Esophagus squamous epithelium (tissue), 5 donors: Measurements from ENCODE around the gene SNX10. TPM values are rescaled to one million over a fixed set of nuclear protein-coding genes. Genes with fewer than 3 reads are reported as not detected.

Experiments used
- DNase-seq: peaks from one replicate; lab custom pipeline; 2025; lab: John Stamatoyannopoulos, UW
- H3K27ac ChIP-seq, 4 donors: fragments of 200-600 bp; sonication (generic); one replicate each; pipeline ENCODE4 v1.5.1; 2016 to 2019; ENCODE audit warnings: mild to moderate bottlenecking in 1 of 4
- H3K27me3 ChIP-seq, 4 donors: fragments of 200-600 bp; sonication (generic); 1 replicate in 3 of 4; 2 replicates in 1 of 4; pipeline versions ENCODE4 v1.5.1 to v1.6.0; 2017 to 2021; ENCODE audit warnings: antibody characterized with exemption in 1 of 4
- H3K36me3 ChIP-seq, 3 donors: fragments of 200-600 bp; sonication (generic); one replicate each; pipeline ENCODE4 v1.5.1; 2016 to 2019
- H3K4me1 ChIP-seq, 3 donors: fragments of 200-600 bp; sonication (generic); one replicate each; pipeline ENCODE4 v1.5.1; 2017 to 2019
- H3K4me3 ChIP-seq, 4 donors: fragments of 200-600 bp; sonication (generic); 1 replicate in 3 of 4; 2 replicates in 1 of 4; pipeline ENCODE4 v1.5.1; 2016 to 2019; ENCODE audit warnings: mild to moderate bottlenecking in 2 of 4, moderate library complexity in 1 of 4
- H3K9me3 ChIP-seq, 3 donors: fragments of 200-600 bp; sonication (generic); one replicate each; pipeline ENCODE4 v1.5.1; 2016 to 2019
- CTCF ChIP-seq, 6 experiments: fragments of 450-650 bp in 4 of 6; fragments of 200-600 bp in 2 of 6; sonication (generic) in 2 of 6; IDR thresholded peaks; one replicate each; pipeline ENCODE4 v1.5.1; 2016 to 2019; ENCODE audit warnings: antibody characterized with exemption in 6 of 6, mild to moderate bottlenecking in 4 of 6, moderate library complexity in 4 of 6
- POLR2A ChIP-seq, 4 donors: fragments of 450-650 bp; IDR thresholded peaks; one replicate each; pipeline ENCODE4 v1.6.1; 2017; ENCODE audit warnings: antibody characterized with exemption in 4 of 4, mild to moderate bottlenecking in 4 of 4, moderate library complexity in 3 of 4
- WGBS, 2 donors: methylation state at CpG; one replicate each; pipeline ENCODE4 v1.1.5; 2018; 5-methylcytosine and 5-hydroxymethylcytosine counted together
- intact Hi-C: fragments of 100-400 bp; cut with DNase I; formaldehyde crosslinking; loops from one replicate; pipeline ENCODE4 v1.15.0; 2022
- total RNA-seq, 4 donors: library from RNA; depleted of rRNA; stranded (reverse); fragments of >200 nt; gene quantifications; one replicate each; pipeline ENCODE4 v1.1.0, GENCODE V29; 2016
- donor health status: DM: yes; HTN: yes; CAD: no.

The SNX10 gene
- total RNA-seq, 4 donors from 2014 or later: 2.7 to 7.4 (median 3.6) TPM; not detected in 1

- TF ChIP-seq POLR2A (IDR thresholded peaks at IDR 0.05) (no peak), CTCF (IDR thresholded peaks at IDR 0.05) (no peak)
- DNase-seq: no peak
- Histone ChIP-seq H3K27me3 (no peaks in the 10 kb centered on the region), H3K36me3 (no peaks in the 10 kb centered on the region), H3K9me3 (no peaks in the 10 kb centered on the region), H3K4me3 (no peak overlapping the region), H3K27ac (no peak overlapping the region), H3K4me1 (peaks cover 0 to 7% (median 0%) of the 10 kb centered on the region in 3 donors)
- intact Hi-C loops: loop anchor here (10.0 kb wide), 1 partner anchor 276 kb away; no protein-coding TSS in a partner anchor
- 60 to 65% methylated on average over 3 of the region's 3 CpGs for WGBS, 2 donors
Observed at GRCh38 chr7:26360650-26361049, 69.0 kb downstream of the SNX10 start.

GRCh38 chr7:26361637-26362036, 70.0 kb downstream of the SNX10 start:
- Histone ChIP-seq H3K4me1 (peaks cover 0 to 7% (median 0%) of the 10 kb centered on the region in 3 donors), H3K9me3 (no peaks in the 10 kb centered on the region), H3K27ac (no peak overlapping the region), H3K4me3 (no peak overlapping the region), H3K27me3 (no peaks in the 10 kb centered on the region), H3K36me3 (no peaks in the 10 kb centered on the region)
- intact Hi-C loops: loop anchor here (10.0 kb wide), 1 partner anchor 277 kb away; no protein-coding TSS in a partner anchor
- no peak for TF ChIP-seq CTCF (IDR thresholded peaks at IDR 0.05)
- no peak for TF ChIP-seq POLR2A (IDR thresholded peaks at IDR 0.05)
- DNase-seq: no peak
- WGBS, 2 donors: 83 to 88% methylated on average over 3 of the region's 3 CpGs

GRCh38 chr7:26363465-26363864, 71.8 kb downstream of the SNX10 start:
- 86 to 88% methylated on average over 7 of the region's 7 CpGs for WGBS, 2 donors
- H3K27ac ChIP-seq: no peak overlapping the region
- no peaks in the 10 kb centered on the region for H3K36me3 ChIP-seq
- DNase-seq: no peak
- no peak overlapping the region for H3K4me3 ChIP-seq
- TF ChIP-seq POLR2A (IDR thresholded peaks at IDR 0.05) (no peak), CTCF (IDR thresholded peaks at IDR 0.05) (no peak)
- intact Hi-C loops: loop anchor here (10.0 kb wide), 1 partner anchor 279 kb away; no protein-coding TSS in a partner anchor
- peaks cover 0 to 4% (median 0%) of the 10 kb centered on the region in 4 donors for H3K27me3 ChIP-seq
- H3K9me3 ChIP-seq: no peaks in the 10 kb centered on the region
- H3K4me1 ChIP-seq: peaks cover 0 to 7% (median 0%) of the 10 kb centered on the region in 3 donors

- TF ChIP-seq CTCF (IDR thresholded peaks at IDR 0.05) (peak; percentile 47 to 90 (median 76)), POLR2A (IDR thresholded peaks at IDR 0.05) (no peak)
- intact Hi-C loops: loop anchor here (5.0 to 10.0 kb wide), 2 partner anchors 280 to 473 kb away; no protein-coding TSS in a partner anchor
Observed at GRCh38 chr7:26365077-26365900, 73.6 kb downstream of the SNX10 start.

GRCh38 chr7:26365901-26366275, 74.2 kb downstream of the SNX10 start:
- peaks cover 0 to 7% (median 0%) of the 10 kb centered on the region in 3 donors for H3K4me1 ChIP-seq
- no peaks in the 10 kb centered on the region for H3K9me3 ChIP-seq
- peaks cover 0 to 22% (median 0%) of the 10 kb centered on the region in 4 donors for H3K27me3 ChIP-seq
- H3K27ac ChIP-seq: no peak overlapping the region
- no peak for TF ChIP-seq CTCF (IDR thresholded peaks at IDR 0.05)
- TF ChIP-seq POLR2A (IDR thresholded peaks at IDR 0.05): no peak
- DNase-seq: no peak
- no peak overlapping the region for H3K4me3 ChIP-seq
- H3K36me3 ChIP-seq: no peaks in the 10 kb centered on the region
- intact Hi-C loops: loop anchor here (5.0 to 10.0 kb wide), 2 partner anchors 281 to 474 kb away; no protein-coding TSS in a partner anchor

More at GRCh38 chr7:26365077-26365900, 73.6 kb downstream of the SNX10 start:
- H3K36me3 ChIP-seq: no peaks in the 10 kb centered on the region
- no peak for DNase-seq
- no peak overlapping the region for H3K4me3 ChIP-seq
- 36 to 38% methylated on average over 13 of the region's 13 CpGs for WGBS, 2 donors
- no peak overlapping the region for H3K27ac ChIP-seq
- no peaks in the 10 kb centered on the region for H3K9me3 ChIP-seq
- peaks cover 0 to 7% (median 0%) of the 10 kb centered on the region in 3 donors for H3K4me1 ChIP-seq
- H3K27me3 ChIP-seq: peaks cover 0 to 16% (median 0%) of the 10 kb centered on the region in 4 donors
